Amniotic epithelial cell (primary cell): ENCODE results near the gene OR4D9.
A peak's percentile ranks its signal among the peaks of the same experiment; 100 is the strongest.

Experiments
- DNase-seq: peaks from one replicate; pipeline ENCODE4 v3.0.0-alpha.2; 2010; ENCODE audit warnings: low read depth

OR4D9 gene

DNA sequence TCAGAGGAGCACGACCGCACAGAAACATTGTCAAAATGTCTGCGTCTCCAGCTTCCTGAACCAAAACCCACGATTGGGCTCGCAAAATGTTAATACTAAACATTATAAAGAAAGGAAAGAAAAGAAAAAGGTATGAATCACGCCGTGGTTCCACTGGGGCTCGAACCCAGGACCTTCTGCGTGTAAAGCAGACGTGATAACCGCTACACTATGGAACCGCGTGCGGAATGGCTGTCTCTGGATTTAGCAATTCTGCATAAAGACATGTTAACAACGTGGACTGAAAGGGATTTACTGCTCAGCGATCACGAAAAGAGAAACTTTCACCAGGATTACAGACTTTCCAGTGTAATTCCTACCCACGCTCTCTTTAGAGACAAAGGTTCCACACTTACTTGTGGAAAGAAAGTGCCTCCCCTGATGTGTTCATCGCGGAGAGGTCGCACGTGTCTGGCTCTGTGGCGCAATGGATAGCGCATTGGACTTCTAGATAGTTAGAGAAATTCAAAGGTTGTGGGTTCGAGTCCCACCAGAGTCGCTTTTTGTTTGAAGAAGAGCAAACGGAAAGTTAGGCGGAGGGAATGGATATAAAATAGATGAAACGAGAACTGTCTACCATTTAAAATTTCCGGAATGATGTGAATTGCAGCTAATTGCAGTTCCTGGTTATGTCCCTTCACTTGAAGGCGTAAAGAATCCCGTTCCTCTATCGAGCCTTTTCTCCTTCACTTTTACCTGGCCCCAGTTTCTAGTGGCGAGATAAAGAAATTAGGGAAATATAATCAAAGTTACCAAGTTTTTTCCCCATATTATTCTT lies 39.7 kb downstream of the OR4D9 start:
- peak; percentile 90 for DNase-seq

DNA sequence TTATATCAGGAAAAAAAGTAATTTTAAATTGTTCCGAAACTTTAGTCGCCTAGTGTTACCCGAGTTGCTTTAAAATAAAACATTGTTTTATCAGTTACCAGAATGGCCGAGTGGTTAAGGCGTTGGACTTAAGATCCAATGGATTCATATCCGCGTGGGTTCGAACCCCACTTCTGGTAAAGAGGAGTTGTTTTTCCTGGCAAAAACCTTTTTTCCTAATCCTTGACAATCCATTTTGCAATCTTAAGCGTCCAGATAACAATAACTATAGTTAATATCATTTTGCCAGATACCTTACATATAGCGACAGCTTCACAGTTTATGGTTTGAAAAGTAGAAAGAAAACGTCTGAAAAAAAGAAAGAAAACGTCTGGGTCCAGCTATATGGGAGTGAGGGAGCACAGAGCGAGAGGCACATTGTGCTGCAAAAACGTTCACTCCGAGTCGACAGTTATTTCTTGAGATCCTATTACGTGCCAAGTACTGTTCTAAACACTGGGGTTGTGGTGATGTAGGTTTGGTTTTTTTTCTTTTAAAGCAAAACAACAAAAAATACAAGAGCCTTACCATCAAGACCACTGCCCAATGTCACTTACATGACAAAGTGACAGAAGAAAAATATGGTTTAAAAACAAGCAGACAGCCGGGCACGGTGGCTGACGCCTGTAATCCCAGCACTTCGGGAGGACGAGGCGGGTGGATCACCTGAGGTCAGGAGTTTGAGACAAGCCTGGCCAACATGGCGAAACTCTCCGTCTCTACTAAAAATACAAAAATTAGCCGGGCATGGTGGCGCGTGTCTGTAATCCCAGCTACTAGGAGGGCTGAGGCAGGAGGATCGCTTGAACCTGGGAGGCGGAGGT lies 40.6 kb downstream of the OR4D9 start:
- DNase-seq, result peak; percentile 88

DNA sequence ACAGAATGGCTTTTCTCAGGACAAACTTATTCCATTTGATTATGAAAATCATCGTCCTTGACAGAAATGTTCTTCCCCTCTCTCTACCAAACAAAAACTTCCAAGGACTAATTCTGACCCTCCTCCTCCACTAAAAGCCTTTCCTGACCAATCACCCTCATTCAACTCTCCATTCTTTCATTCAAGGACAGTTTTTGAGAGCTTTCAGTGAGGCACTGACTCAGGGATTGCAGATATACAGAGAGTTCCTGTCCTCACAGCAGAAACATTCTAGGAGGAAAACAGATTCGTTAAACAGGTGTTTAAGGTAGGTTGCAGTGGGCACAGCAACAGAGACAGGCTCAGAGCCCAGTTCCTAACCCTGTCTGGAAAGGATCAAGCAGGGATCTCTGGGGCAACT lies 41.5 kb downstream of the OR4D9 start:
- no peak for DNase-seq

DNA sequence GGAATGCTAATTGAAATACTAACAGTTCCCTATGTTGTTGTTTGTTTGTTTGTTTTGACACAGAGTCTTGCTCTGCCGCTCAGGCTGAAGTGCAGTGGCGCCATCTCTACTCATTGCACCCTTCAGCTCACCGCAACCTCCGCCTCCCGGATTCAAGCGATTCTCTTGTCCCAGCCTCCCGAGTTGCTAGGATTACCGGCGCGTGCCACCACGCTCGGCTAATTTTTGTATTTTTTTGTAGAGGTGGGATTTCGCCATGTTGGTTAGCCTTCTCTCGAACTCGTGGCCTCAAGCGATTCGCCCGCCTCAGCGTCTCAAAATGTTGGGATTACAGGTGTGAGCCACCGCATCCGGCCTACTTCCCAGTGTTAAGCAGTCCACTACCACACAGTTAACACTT lies 42.0 kb downstream of the OR4D9 start:
- DNase-seq, result no peak

DNA sequence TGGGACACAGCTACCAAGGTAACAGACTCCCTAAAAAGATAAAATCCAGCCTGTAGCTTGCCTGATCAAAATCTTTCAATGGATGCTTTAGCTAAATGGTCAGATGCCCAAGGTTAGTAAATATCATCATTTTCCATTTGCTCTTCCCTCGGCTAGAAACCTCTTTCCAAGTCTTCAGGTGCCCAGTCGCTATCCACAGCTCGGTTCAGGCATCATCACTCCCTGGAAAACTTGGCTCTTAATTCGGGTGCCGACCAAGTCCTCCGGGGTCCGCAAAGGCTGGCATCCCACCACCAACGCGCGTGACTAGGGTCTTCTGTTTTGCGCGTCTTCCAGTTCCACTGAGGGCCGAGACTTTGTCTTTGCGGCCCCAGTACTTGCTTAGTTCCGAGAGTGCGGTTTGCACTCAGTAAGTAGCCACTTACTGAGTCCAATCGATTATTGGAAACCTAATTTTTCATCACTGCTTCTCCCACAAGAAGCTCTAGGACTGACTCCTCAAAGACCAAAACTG lies 44.3 kb downstream of the OR4D9 start:
- no peak for DNase-seq

DNA sequence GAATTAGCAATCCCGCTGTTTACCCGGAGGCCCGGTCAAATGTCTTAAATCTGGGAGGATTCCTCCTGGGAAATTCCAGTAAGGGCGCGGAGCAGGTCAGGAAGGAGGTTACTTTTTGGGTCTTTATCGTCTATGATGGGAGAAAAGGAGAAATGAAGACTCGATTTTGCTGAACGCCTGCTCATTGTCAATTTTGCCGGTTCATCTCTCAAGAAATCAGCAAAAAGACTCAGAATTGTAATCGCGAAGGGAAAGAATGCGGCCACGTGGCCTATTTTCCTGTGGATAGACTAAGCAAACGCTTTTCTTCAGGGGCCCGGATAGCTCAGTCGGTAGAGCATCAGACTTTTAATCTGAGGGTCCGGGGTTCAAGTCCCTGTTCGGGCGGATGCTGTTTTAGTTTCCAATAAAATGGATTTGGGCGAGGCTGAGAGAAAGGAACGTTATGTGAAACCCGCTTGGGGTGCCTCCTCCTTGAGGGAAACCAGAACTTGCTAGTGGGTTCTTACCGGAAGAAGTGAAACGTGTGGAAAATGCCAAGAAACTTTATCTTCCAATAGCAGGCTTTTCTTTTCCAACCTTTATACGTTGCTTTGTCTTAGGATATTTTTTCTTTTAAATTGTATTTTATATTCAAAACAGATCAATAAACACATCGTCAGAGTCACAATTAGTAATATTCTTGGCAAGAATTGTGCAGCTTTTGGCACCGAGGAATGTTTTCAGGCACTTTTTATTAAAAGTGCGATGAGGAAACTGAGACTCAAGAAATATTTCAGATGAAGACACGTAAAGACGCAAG lies 45.0 kb downstream of the OR4D9 start:
- DNase-seq, result peak; percentile 89

DNA sequence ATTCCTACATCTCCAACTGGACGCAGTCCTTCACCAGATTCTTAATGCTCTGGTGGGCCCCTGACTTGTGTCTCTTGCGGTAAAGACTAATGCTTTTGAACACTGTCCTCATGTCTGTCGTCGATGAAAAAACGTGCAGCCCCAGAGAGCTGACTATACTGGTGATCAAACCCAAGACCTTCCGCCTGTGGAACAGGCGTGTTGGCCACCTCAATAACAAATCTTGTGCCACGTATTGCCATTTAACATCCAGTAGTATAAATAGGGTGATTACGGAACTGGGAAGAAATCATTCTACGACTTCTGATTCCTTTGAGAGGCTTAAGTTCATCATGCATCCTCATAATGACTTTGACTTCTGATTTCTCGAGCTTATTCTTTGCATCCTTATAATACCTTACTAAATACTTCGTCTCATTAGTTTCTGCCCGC lies 45.6 kb downstream of the OR4D9 start:
- DNase-seq, result no peak

DNA sequence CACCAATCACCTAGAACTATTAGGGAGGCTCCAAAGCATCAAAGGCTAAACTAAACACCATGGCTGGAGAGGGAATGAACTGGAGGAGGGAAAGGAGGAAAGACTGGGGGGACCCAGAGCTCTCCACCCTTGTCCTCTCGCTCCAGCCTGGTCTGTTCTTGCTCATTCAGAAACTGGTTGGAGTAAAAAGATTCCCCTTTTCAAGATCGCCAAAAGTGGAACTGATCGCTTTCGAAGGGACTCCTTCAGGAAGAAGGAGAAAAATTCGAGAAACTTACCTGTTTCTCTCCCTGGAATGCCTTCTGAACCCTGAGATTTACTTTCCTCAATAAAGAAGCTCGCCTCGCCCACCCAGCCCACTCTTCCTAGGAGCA lies 46.9 kb downstream of the OR4D9 start:
- no peak for DNase-seq

DNA sequence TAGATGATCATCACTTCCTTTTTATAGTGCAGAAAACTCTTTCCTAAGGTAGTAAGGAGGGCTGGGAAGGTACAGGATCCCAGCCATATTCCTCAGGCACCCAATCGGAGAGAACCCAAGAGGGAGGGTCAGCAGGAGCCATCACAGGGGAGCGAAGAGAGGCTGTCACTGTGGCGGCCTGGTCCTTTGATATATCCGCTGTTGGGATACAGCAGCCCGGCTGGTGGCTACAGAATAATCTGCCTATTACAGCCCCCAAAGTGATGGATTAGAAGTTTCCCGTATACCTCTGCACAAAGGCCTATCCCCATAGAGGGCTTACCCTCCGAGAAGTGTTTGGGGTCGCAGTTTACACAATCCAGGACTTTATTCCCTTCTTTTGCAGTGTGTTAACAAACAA lies 48.5 kb downstream of the OR4D9 start:
- DNase-seq, result no peak

DNA sequence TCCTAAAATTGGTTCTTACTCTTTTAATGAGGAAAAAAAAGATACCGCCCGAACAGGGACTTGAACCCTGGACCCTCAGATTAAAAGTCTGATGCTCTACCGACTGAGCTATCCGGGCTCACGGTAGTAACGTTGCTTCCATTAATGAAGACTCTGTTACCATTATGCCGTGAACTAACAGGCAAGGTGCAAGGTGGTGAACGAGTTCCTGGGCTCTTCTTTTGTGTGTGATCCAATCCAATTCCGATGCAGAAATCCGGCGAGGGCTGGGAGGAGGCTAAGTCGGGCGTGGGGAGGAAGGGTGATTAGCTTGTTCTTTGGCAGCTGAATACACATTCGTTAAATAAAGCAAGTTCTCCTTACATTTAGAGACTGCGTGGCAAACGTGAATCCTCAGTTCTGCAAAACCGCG lies 49.0 kb downstream of the OR4D9 start:
- peak; percentile 69 for DNase-seq

DNA sequence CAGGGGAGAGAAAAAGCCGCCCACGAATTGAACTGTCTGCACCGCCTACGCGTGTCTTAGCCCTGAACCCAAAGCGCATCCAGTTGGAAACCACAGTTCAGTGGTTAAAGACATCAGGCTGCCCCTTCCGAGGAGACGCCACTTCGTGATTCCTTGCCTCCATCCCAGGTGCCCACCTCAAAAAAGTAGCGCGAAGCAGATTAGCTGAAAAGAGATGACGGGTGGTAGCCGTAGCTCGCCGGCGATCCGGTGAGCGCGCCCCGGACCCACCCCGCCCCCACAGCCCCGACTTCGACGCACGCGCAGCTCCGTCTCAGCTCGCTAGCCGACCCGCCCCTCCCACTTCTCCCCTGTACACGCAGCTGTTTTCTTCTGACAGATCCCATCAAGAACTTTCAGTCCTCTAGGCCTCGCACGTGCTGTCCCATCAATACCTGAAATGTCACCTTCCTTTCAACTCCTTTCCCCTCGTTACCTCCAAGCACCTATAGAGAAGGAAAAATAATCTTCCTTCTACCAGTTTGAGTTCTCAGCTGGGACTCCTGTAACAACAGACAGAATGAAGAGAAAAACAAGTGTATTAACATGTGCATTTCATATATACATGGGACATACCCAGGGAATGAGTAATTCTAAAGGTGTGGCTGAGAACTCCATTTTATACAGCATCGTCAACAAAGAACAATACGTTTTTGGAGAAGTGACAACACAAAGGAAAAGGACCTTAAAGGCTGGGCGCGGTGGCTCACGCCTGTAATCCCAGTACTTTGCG lies 49.5 kb downstream of the OR4D9 start:
- DNase-seq, result peak; percentile 80

DNA sequence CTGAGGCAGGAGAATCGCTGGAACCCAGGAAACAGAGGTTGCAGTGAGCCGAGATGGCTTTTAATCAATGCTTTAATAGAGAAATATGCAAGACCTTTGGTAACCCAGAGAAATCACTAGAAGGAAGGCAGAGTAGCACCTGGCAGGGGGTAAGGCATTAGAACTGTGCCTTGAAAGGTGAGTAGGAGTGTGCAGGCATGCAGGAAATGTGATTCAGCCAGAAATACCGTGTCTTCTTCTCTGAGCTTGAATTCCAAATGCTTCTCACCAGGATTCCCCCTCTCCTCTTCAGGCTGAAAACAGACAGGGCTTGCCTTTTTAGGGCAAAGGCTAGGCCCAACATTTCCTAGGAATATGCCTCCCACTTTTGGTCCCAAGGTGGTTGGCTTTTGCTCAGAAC lies 51.0 kb downstream of the OR4D9 start:
- no peak for DNase-seq
